Measurements from ENCODE around the gene RPUSD1. TPM values are rescaled to one million over a fixed set of nuclear protein-coding genes. Genes with fewer than 3 reads are reported as not detected.

Gene RPUSD1
- total and polyA plus RNA-seq, 3 donors from 2014 or later: 11.4 to 24.0 (median 18.6) TPM

DNA sequence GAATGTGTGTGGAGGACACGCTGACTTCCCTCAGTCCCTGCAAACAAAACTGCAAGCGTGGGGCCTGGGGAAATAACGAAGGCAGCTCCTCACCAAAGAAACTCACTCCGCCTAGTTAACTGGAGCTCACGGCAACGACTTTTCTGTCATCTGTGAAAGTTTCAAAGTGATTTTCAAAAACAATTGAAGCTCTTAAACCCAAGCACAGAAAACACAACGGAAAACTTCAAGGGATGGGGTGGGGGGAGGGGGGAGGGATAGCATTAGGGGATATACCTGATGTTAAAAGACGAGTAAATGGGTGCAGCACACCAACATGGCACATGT, 15.5 kb upstream of the RPUSD1 start:
- H3K27me3 ChIP-seq: no peaks in the 10 kb centered on the region
- intact Hi-C loops (cut with DNase I; ENCODE audit: low total_unique reads): no loop called here

DNA sequence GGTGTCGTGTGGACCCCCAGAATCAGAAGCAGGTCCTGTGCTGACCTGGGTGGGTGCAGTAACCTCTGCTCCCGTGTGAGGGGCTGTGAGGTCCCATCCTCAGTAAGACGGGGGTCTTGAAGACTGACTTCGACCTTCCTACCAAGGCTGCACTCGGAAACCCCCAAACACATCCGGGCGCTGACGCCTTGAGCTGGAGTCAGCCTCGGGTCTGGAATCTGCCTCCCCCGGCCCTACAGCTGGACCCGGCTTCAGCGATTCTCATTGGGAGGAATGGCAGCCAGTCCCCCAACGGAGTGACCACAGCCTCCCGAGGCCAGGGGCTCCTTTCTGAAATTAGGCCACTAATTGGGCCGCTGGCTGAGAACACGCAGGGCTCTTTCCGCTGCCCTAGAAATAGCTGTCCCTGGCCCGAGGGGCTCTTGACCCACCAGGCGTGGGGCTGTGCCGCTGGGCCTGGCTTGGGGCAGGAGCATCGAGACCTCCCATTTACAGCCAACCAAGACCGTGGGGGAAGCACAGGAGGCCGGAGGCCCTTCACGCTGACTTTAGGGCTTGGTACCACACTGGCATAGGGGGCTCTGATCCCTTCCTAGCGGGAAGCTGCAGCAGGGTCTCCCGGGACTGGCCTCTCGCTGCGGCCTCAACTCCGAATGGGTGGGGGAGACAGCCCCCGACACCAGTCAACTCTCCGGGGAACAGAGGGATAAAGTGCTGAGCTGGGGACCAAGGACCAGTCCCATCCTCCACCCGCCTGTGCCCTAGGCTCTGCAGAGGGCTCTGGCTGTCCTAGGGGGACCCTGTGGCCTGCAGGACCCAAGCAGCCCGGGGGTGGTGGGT, 15.0 kb upstream of the RPUSD1 start:
- Histone ChIP-seq H3K27ac (no peak overlapping the region), H3K4me1 (peaks cover 7% of the 10 kb centered on the region), H3K9me3 (no peaks in the 10 kb centered on the region), H3K36me3 (ENCODE audit: low read depth, missing control alignments) (no peaks in the 10 kb centered on the region), H3K4me3 (no peak overlapping the region), H3K27me3 (no peaks in the 10 kb centered on the region)
- WGBS, 2 donors: 58 to 71% methylated on average over 6 to 33 of the region's 33 CpGs
- TF ChIP-seq POLR2A (IDR thresholded peaks at IDR 0.05) (no peak), CTCF (IDR thresholded peaks at IDR 0.05) (no peak)
- no peak for DNase-seq
- intact Hi-C loops (cut with DNase I; ENCODE audit: low total_unique reads): no loop called here

More for the DNA sequence above, 15.5 kb upstream of the RPUSD1 start:
- H3K4me1 ChIP-seq: peaks cover 11% of the 10 kb centered on the region
- TF ChIP-seq CTCF (IDR thresholded peaks at IDR 0.05): no peak
- no peak for TF ChIP-seq POLR2A (IDR thresholded peaks at IDR 0.05)
- no peak overlapping the region for H3K27ac ChIP-seq
- DNase-seq: no peak
- no peaks in the 10 kb centered on the region for H3K9me3 ChIP-seq
- no peak overlapping the region for H3K4me3 ChIP-seq
- 41 to 58% methylated on average over 8 of the region's 8 CpGs for WGBS, 2 donors
- H3K36me3 ChIP-seq (ENCODE audit: low read depth, missing control alignments): no peaks in the 10 kb centered on the region

DNA sequence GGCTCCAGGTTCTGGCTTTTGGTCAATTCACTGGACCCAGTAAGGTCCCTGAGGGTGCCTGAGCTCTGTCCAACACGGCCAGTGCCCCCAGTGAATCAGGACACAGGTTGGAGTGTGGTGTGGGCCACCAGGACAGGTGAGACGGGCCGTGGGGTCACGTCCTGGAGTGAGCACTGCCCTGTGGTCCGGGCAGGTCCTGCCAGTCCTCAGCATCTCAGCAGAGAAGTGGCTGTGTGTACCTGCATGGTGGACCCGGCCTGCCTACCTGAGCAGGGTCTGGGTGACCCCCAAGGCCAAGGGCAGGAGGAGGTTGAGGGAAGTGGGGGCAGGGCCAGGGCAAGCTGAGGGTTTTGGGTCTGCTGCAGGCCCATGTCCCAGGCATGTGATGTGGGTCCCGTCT, 14.3 kb upstream of the RPUSD1 start:
- Histone ChIP-seq H3K27me3 (no peaks in the 10 kb centered on the region), H3K36me3 (ENCODE audit: low read depth, missing control alignments) (no peaks in the 10 kb centered on the region), H3K4me1 (peaks cover 7% of the 10 kb centered on the region), H3K27ac (no peak overlapping the region), H3K4me3 (no peak overlapping the region), H3K9me3 (no peaks in the 10 kb centered on the region)
- WGBS, 2 donors: 74% methylated on average over 7 of the region's 7 CpGs; no CpG with 5 or more reads in 1 of the 2 donors
- no peak for DNase-seq
- intact Hi-C loops (cut with DNase I; ENCODE audit: low total_unique reads): no loop called here
- TF ChIP-seq POLR2A (IDR thresholded peaks at IDR 0.05): no peak
- no peak for TF ChIP-seq CTCF (IDR thresholded peaks at IDR 0.05)

DNA sequence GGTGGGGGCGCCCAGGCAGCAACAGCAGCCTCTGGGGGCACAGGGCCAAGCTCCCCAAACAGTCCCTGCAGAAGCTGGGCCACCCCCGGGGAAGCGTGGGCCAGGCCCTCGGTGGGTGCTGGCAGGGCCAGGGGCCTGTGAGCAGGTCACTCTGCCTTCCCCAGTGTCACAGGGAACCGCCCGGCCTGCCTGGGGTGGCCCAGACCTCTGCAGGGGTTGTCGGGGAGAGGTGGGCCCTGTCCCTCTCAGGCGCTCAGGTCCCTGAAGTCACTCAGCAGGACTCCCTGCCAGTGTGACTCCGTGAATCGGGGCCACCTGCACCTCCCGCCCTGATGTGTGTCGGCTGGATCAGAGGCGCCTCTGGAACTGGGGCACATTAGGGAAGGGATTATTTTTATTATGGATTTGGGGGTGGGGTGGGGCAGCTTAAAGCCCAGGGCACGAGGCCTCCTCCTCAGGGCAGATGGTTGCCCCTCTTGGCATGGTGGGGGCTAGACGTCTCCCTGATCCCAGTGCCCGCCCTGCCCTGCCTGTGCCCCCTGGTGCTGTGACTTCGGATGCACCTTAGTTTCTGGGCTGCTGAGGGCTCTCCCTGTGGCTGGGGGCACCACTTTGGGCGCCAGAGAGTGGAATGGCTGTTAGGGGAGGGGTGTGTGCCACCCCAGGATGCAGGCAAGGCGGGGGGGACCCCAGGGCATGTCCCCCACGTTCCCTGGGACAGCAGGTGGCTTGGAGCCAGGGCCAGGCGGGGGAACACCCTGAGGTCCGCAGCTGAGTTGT, 13.6 kb upstream of the RPUSD1 start:
- no peak for DNase-seq
- Histone ChIP-seq H3K27me3 (no peaks in the 10 kb centered on the region), H3K4me3 (no peak overlapping the region), H3K36me3 (ENCODE audit: low read depth, missing control alignments) (no peaks in the 10 kb centered on the region), H3K4me1 (peaks cover 7% of the 10 kb centered on the region), H3K27ac (no peak overlapping the region), H3K9me3 (no peaks in the 10 kb centered on the region)
- intact Hi-C loops (cut with DNase I; ENCODE audit: low total_unique reads): no loop called here
- TF ChIP-seq CTCF (IDR thresholded peaks at IDR 0.05): no peak
- 65 to 90% methylated on average over 2 to 22 of the region's 22 CpGs for WGBS, 2 donors
